Measurements from ENCODE around the gene TMEM40. TPM values are rescaled to one million over a fixed set of nuclear protein-coding genes. Genes with fewer than 3 reads are reported as not detected.

Gene TMEM40
- total and polyA plus RNA-seq, 9 of the 15 experiments (the other 6 are each of a cell fraction or from before 2014, with no cell fraction given): 0.11 to 0.31 (median 0.14) TPM; not detected in 6

GRCh38 chr3:12716605-12717151, 42.4 kb downstream of the TMEM40 start (continued):
- TF ChIP-seq ZNF668 (CRISPR knock-in tag; IDR thresholded peaks at IDR 0.05) (no peak), ZC3H4 (CRISPR knock-in tag; IDR thresholded peaks at IDR 0.05; ENCODE audit: borderline replicate concordance) (no peak), ZZZ3 (IDR thresholded peaks at IDR 0.05) (no peak), ZNF398 (CRISPR knock-in tag; IDR thresholded peaks at IDR 0.05) (no peak), BCL6 (CRISPR knock-in tag; IDR thresholded peaks at IDR 0.05) (no peak), CREB3L1 (IDR thresholded peaks at IDR 0.05; ENCODE audit: borderline replicate concordance, low read depth) (no peak), DACH1 (IDR thresholded peaks at IDR 0.05; ENCODE audit: partially characterized antibody) (no peak), ZNF407 (IDR thresholded peaks at IDR 0.05; ENCODE audit: low read depth) (peak; percentile 21; the same call in 1 of the 2 replicates), CBFB (CRISPR knock-in tag; IDR thresholded peaks at IDR 0.05) (no peak), ZNF232 (CRISPR knock-in tag; IDR thresholded peaks at IDR 0.05) (no peak), MITF (IDR thresholded peaks at IDR 0.05) (no peak), NUFIP1 (IDR thresholded peaks at IDR 0.05; ENCODE audit: partially characterized antibody) (no peak), MAX (CRISPR knock-in tag; IDR thresholded peaks at IDR 0.05) (no peak), U2AF2 (optimal IDR thresholded peaks at IDR 0.05; ENCODE audit: low read depth, low read length) (no peak), ZNF239 (CRISPR knock-in tag; IDR thresholded peaks at IDR 0.05) (no peak), ZNF707 (CRISPR knock-in tag; conservative IDR thresholded peaks at IDR 0.05) (no peak)
